Sigmoid colon (tissue), 7 donors: ENCODE results near the gene PLVAP. TPM values are rescaled to one million over a fixed set of nuclear protein-coding genes. Genes with fewer than 3 reads are reported as not detected.

Experiments
- DNase-seq: peaks from one replicate; pipeline ENCODE4 v3.0.0-alpha.2; 2019
- H3K27ac ChIP-seq, 4 donors: fragments of 200-600 bp; sonication (generic); one replicate each; pipeline ENCODE4 v1.5.1; 2016 to 2019; ENCODE audit warnings: mild to moderate bottlenecking in 1 of 4
- H3K27me3 ChIP-seq, 3 donors: fragments of 200-600 bp; sonication (generic); one replicate each; pipeline ENCODE4 v1.5.1; 2019; ENCODE audit warnings: mild to moderate bottlenecking in 1 of 3
- H3K36me3 ChIP-seq, 4 donors: fragments of 200-600 bp; sonication (generic); one replicate each; pipeline ENCODE4 v1.5.1; 2016 to 2019
- H3K4me1 ChIP-seq, 4 donors: fragments of 200-600 bp; sonication (generic); one replicate each; pipeline ENCODE4 v1.5.1; 2017 to 2019
- H3K4me3 ChIP-seq, 4 donors: fragments of 200-600 bp; sonication (generic); one replicate each; pipeline ENCODE4 v1.5.1; 2017 to 2019; ENCODE audit warnings: mild to moderate bottlenecking in 2 of 4, moderate library complexity in 1 of 4
- H3K9me3 ChIP-seq, 4 donors: fragments of 200-600 bp in 3 of 4; sonication (generic) in 3 of 4; one replicate each; pipeline versions ENCODE4 v1.5.1 to v1.6.1; 2013 to 2019
- EP300 ChIP-seq, 4 donors: sonication (generic); formaldehyde crosslinking; IDR thresholded peaks; one replicate each; pipeline ENCODE4 v1.6.1; 2017; ENCODE audit warnings: antibody characterized with exemption in 4 of 4
- POLR2A ChIP-seq, 2 donors: fragments of 450-650 bp; IDR thresholded peaks; one replicate each; pipeline ENCODE4 v1.6.1; 2016; ENCODE audit warnings: antibody characterized with exemption in 2 of 2, mild to moderate bottlenecking in 2 of 2, moderate library complexity in 2 of 2
- POLR2AphosphoS5 ChIP-seq, 4 donors: sonication (generic); formaldehyde crosslinking; IDR thresholded peaks; one replicate each; pipeline ENCODE4 v1.6.1; 2017; ENCODE audit warnings: antibody characterized with exemption in 4 of 4
- WGBS, 2 donors: extraction: QIAGEN DNeasy Blood & Tissue Kit; methylation state at CpG; one replicate each; pipeline ENCODE4 v1.1.7; 2013; 5-methylcytosine and 5-hydroxymethylcytosine counted together
- intact Hi-C: fragments of 100-400 bp; cut with DNase I; formaldehyde crosslinking; loops from one replicate; pipeline ENCODE4 v1.15.1; 2023
- polyA plus RNA-seq, 3 donors: library from polyadenylated mRNA; stranded (reverse); fragments of 200-250 nt; gene quantifications; one replicate each; pipeline ENCODE4 v1.2.3, GENCODE V29; 2013
- total RNA-seq, 4 donors: library from RNA; depleted of rRNA; stranded (reverse); fragments of >200 nt; gene quantifications; one replicate each; pipeline ENCODE4 v1.1.0, GENCODE V29; 2016
- TF ChIP-seq, protein P1 (sequence below), 4 experiments: fragments of 450-650 bp in 3 of 4; fragments of 200-600 bp in 1 of 4; IDR thresholded peaks; one replicate each; pipeline ENCODE4 v1.5.1; 2016 to 2019; ENCODE audit warnings: antibody characterized with exemption in 4 of 4, mild to moderate bottlenecking in 3 of 4, moderate library complexity in 2 of 4
- donor health status: healthy with polysubstance abuse.
- donor health status: Bipolar disorder and iron deficiency.
- donor health status: healthy.

PLVAP gene
- total and polyA plus RNA-seq, 7 donors = 3.0 to 54.7 (median 19.6) TPM

DNA sequence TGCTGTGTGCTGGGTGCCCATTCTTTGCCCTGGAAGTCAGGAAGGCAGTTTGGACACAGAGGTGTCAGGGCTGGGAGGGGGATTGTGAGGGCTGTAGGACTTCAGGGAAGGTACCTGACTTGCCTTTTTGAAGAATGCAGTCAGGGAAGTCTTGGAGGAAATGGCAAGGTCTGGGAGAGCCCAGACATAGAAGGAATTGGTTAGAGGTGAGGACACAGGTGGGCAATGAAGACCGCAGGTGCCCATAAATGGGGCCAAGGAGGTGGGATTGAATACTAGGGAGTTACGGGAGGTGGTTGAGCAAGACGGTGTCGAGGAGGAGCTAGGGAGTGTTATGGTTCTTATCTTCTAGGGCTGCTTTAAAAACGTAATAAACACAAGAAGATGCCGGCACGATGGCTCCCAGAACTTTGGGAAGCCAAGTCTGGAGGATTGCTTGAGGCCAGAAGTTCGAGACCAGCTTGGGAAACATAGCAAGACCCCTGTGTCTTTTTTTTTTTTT is 69.2 kb downstream of the PLVAP start:
- Histone ChIP-seq H3K4me1 (peaks cover 0 to 74% (median 67%) of the 10 kb centered on the region in 4 donors), H3K27ac (peak overlapping the region in 3 of 4 donors; percentile 92 to 94 (median 93)), H3K9me3 (no peaks in the 10 kb centered on the region), H3K36me3 (peaks cover 0 to 11% (median 0%) of the 10 kb centered on the region in 4 donors), H3K4me3 (no peak overlapping the region), H3K27me3 (no peaks in the 10 kb centered on the region)
- no peak for DNase-seq
- TF ChIP-seq, protein P1, sequence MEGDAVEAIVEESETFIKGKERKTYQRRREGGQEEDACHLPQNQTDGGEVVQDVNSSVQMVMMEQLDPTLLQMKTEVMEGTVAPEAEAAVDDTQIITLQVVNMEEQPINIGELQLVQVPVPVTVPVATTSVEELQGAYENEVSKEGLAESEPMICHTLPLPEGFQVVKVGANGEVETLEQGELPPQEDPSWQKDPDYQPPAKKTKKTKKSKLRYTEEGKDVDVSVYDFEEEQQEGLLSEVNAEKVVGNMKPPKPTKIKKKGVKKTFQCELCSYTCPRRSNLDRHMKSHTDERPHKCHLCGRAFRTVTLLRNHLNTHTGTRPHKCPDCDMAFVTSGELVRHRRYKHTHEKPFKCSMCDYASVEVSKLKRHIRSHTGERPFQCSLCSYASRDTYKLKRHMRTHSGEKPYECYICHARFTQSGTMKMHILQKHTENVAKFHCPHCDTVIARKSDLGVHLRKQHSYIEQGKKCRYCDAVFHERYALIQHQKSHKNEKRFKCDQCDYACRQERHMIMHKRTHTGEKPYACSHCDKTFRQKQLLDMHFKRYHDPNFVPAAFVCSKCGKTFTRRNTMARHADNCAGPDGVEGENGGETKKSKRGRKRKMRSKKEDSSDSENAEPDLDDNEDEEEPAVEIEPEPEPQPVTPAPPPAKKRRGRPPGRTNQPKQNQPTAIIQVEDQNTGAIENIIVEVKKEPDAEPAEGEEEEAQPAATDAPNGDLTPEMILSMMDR (IDR thresholded peaks at IDR 0.05) = no peak
- no peak for TF ChIP-seq POLR2A (IDR thresholded peaks at IDR 0.05)
- no peak for TF ChIP-seq EP300 (IDR thresholded peaks at IDR 0.05)
- no peak for TF ChIP-seq POLR2AphosphoS5 (IDR thresholded peaks at IDR 0.05)
- WGBS, 2 donors = 46 to 78% methylated on average over 8 of the region's 8 CpGs
- intact Hi-C loops = loop anchor here (5.0 kb wide), 1 partner anchor 61 kb away; the partner anchor contains the start of gene NR2F6

DNA sequence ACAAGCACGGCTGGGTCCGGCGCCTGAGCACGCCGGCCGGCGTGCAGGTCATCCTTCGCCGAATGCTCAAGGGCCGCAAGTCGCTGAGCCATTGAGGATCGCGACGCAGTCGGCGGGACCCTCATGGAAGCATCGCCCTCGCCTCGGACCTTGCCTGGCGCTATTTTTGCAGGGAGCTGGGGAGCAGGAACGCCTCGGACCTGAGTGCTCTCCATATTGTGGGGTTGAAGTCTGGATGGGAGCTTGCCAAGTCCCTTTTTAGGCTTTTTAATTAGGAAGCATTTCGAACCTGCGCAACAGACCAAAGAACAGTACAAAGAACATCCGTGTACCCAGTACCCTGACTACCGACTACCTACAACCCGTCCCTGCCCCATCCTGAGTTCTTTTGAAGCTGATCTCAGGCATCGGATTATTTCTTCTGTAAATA is 70.8 kb downstream of the PLVAP start:
- no peak for DNase-seq
- Histone ChIP-seq H3K27ac (peak overlapping the region; percentile 92 to 97 (median 94)), H3K4me3 (peak overlapping the region; percentile 67 to 78 (median 72)), H3K9me3 (no peaks in the 10 kb centered on the region), H3K27me3 (no peaks in the 10 kb centered on the region), H3K4me1 (peaks cover 0 to 75% (median 69%) of the 10 kb centered on the region in 4 donors), H3K36me3 (peaks cover 0 to under 1% (median 0%) of the 10 kb centered on the region in 4 donors)
- 2 to 7% methylated on average over 28 of the region's 28 CpGs for WGBS, 2 donors
- TF ChIP-seq POLR2AphosphoS5 (IDR thresholded peaks at IDR 0.05) (no peak), EP300 (IDR thresholded peaks at IDR 0.05) (no peak)
- intact Hi-C loops = loop anchor here (5.0 kb wide), 1 partner anchor 59 kb away; the partner anchor contains the start of gene NR2F6

DNA sequence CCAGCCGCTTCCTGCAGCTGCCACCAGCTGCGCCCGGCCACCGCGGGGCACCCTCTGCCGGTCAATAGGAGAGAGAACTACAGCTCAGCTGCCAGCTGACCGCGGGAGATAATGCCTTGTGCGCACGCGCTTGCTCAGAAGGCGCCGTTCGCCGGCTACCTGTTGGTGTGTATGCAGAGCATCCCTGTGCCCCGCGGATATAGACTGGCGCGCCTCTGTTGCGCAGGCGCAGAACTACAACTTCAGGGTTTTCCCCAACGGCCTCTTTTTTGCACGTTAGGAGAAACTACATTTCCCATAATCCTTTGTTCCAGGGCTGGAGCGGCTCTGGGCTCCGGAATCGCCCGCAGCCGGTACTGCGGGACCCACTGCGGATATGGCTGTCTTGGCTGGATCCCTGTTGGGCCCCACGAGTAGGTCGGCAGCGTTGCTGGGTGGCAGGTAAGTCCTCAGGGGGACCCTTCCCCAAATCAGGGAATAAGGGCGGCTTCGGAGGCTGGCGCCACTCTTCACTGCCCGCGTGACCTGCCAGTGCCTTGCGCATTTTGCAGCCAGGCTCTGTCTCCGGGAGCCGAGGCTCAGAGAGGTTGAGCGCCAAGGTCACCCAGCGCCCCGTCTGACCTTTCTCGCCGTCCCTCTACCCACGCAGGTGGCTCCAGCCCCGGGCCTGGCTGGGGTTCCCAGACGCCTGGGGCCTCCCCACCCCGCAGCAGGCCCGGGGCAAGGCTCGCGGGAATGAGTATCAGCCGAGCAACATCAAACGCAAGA is 71.4 kb downstream of the PLVAP start, which contains the start of gene MRPL34:
TSS of gene MRPL34 (plus strand) at position 356 of the 768 bp plus-strand sequence. CDS start at position 377, 21 bp downstream.
- Histone ChIP-seq H3K36me3 (peaks cover 0 to 5% (median 2%) of the 10 kb centered on the region in 4 donors), H3K27ac (peak within 1 kb of the TSS; percentile 92 to 97 (median 94)), H3K4me3 (peak within 1 kb of the TSS; percentile 67 to 78 (median 72)), H3K4me1 (peaks cover 0 to 75% (median 66%) of the 10 kb centered on the region in 4 donors), H3K27me3 (no peaks in the 10 kb centered on the region), H3K9me3 (no peaks in the 10 kb centered on the region)
- peak; percentile 99 for DNase-seq
- peak in 3 of 4 donors; percentile 78 to 94 (median 83) for TF ChIP-seq POLR2AphosphoS5 (IDR thresholded peaks at IDR 0.05)
- TF ChIP-seq, protein P1 (IDR thresholded peaks at IDR 0.05) = peak; percentile 71 to 93 (median 84)
- TF ChIP-seq POLR2A (IDR thresholded peaks at IDR 0.05) = peak; percentile 53 to 59
- peak in 1 of 4 donors; percentile 4 for TF ChIP-seq EP300 (IDR thresholded peaks at IDR 0.05)
- intact Hi-C loops = loop anchor here (2.0 to 5.0 kb wide), 2 partner anchors 29 to 58 kb away; partner anchors contain the start of genes ANO8 and NR2F6
- 0% methylated on average over 55 of the region's 55 CpGs for WGBS, 2 donors

DNA sequence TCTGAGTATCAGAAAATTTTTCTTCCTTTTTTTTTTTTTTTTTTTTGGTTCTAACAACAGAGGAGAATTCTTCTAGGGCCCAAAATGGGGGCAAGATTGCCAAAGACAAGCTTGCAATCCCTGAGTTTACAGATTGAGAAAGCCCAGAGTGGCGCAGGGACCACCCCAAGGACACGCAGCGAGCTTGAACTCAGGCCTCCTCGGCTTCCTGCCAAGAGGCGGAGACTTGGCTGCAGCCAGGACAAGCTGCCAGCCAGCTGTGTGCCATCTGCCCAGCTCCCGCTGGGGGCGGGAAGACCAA is 72.0 kb downstream of the PLVAP start:
- H3K27ac ChIP-seq = peak overlapping the region; percentile 92 to 97 (median 94)
- peaks cover 0 to 72% (median 61%) of the 10 kb centered on the region in 4 donors for H3K4me1 ChIP-seq
- no peaks in the 10 kb centered on the region for H3K9me3 ChIP-seq
- 1 to 2% methylated on average over 7 of the region's 7 CpGs for WGBS, 2 donors
- peak in 1 of 4 donors; percentile 32 for TF ChIP-seq EP300 (IDR thresholded peaks at IDR 0.05)
- no peak for TF ChIP-seq POLR2A (IDR thresholded peaks at IDR 0.05)
- TF ChIP-seq, protein P1 (IDR thresholded peaks at IDR 0.05) = no peak
- peak in 1 of 4 donors; percentile 58 for TF ChIP-seq POLR2AphosphoS5 (IDR thresholded peaks at IDR 0.05)
- DNase-seq = no peak
- intact Hi-C loops = loop anchor here (2.0 to 5.0 kb wide), 2 partner anchors 30 to 58 kb away; partner anchors contain the start of genes ANO8 and NR2F6
- peak overlapping the region; percentile 67 to 78 (median 72) for H3K4me3 ChIP-seq
- H3K27me3 ChIP-seq = no peaks in the 10 kb centered on the region
- peaks cover 0 to 10% (median 2%) of the 10 kb centered on the region in 4 donors for H3K36me3 ChIP-seq
